Stimulated activated CD4-positive, alpha-beta T cell treated with anti-CD3 and anti-CD28 coated beads, Interleukin-15, amount 100 ng/mL, for 24 hours (primary cell): ENCODE measurements around the gene TM2D3.
A peak's percentile ranks its signal among the peaks of the same experiment; 100 is the strongest.

Experiments
- DNase-seq: peaks from one replicate; pipeline ENCODE4 v3.0.0-alpha.2; 2020

TM2D3 gene

GRCh38 chr15:101652098-101652785, at the start of gene TM2D3:
Gene TM2D3, minus strand, starts transcription at chr15:101652381. Its CDS starts 20 bp downstream, at chr15:101652361.
- DNase-seq, result peak; percentile 96

DNA sequence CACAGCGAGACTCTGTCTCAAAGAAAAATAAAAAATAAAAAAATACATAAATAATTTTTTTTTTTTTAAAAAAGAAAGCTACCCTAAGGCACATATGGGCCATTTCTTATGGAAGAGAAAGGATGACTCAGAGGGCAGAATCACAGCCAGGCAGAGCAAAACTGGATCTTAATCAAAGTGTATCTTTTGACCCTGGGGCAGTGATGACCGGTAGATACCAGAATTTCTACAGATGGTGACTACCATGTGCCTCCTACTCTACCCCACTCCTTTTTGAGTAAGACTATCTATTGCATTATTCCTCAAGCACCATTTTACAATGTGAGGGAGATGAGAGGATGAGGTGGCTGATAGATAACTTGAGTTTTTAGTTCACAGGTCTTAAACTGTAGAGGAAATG, 46.1 kb upstream of the TM2D3 start:
- no peak for DNase-seq

DNA sequence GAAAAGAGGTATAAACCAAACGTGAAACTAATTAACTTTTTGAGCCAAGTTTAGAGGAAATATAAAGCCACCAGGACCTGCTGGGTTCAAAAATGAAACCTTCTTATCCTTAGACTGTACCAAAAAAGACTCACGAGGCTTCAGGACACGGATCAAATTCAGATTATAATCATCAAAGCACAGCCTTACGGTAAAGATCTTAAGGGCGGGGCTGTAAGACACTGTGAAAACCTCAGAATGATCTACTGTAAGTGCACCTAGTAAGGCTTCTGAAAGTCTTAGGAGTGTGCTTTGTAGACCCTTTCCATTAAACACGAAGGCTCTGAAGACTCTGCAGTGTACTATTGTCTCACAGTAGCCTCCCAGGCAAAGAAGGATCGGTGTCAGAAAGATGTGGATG, 45.3 kb upstream of the TM2D3 start:
- DNase-seq, result no peak

DNA sequence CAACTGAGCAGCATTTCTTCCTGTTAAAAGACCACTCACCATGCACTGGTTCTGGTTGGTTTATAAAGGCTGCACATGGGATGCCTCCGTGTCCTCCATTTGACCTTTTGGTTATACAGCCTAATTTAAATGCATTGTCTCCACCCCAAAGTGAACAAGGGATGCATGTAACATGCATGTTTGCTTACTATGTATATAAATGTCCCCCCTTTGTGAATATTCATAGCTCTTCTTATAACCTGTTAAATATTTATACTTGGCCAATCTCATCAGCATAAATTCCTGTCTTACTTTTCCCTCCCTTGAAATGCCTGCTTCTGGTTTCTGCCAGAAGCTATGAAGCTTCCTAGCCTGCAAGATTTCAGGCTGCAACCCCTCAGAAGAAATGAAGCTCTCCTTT, 44.6 kb upstream of the TM2D3 start:
- no peak for DNase-seq

GRCh38 chr15:101694261-101694660, 42.1 kb upstream of the TM2D3 start:
- no peak for DNase-seq

- peak; percentile 12 for DNase-seq
Observed at GRCh38 chr15:101692801-101693598, 40.8 kb upstream of the TM2D3 start.

GRCh38 chr15:101689901-101690300, 37.7 kb upstream of the TM2D3 start:
- DNase-seq, result peak; percentile 38

DNA sequence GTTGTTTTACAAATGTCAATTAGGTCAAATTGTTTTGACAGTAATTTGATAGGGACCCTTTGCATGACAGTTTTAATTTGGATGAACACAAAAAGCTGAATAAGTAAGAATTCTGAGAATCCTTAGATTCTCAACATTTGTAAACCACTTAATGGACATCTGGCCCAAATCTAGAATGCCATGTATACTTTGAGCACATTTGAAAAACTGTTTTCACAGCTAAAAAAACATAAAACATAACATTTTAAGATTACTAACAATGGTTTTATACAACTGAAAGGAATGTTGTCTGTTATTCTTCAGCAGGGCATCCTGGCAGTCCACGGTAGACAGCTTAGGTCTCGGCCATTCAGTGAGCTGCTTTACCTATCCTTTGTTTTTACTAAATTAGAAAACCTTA, 34.5 kb upstream of the TM2D3 start:
- DNase-seq, result no peak

- DNase-seq, result no peak
Observed at GRCh38 chr15:101684877-101685276, 32.7 kb upstream of the TM2D3 start.

DNA sequence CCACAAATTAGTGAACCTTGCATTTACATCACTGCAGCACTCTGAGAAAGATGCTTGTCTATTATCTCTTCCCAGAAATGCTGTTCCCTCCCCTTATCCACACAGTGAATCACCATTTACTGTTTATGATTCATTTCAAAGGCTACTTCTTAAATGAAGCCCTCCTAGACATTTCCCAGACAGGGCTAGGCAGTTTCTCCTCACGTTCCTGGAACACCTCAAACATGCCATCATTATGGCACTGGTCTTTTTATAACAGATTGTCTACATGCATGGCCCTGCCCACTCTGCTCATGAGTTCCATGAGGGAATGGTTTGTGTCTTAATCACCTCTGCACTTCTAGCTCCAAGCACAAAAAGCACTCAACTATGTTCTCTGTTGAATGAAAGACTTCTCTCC, 32.2 kb upstream of the TM2D3 start:
- DNase-seq, result no peak

GRCh38 chr15:101679806-101680205, 27.6 kb upstream of the TM2D3 start:
- DNase-seq, result no peak

DNA sequence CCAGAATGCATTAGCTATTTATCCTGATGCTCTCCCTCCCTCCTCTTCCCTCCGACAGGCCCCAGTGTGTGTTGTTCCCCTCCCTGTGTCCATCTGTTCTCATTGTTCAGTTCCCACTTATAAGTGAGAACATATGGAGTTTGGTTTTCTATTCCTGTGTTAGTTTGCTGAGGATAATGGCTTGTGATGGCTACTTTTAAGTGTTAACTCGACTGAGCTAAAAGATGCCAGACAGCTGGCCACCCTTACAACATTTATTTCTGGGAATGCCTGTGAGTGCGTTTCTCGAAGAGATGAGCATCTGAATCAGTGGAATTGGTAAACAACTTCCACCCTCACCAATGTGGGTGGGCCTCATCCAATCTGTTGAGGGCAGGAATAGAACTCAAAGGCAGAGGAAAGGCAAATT, 24.7 kb upstream of the TM2D3 start:
- DNase-seq, result no peak

- no peak for DNase-seq
Observed at GRCh38 chr15:101675796-101676582, 23.8 kb upstream of the TM2D3 start.

DNA sequence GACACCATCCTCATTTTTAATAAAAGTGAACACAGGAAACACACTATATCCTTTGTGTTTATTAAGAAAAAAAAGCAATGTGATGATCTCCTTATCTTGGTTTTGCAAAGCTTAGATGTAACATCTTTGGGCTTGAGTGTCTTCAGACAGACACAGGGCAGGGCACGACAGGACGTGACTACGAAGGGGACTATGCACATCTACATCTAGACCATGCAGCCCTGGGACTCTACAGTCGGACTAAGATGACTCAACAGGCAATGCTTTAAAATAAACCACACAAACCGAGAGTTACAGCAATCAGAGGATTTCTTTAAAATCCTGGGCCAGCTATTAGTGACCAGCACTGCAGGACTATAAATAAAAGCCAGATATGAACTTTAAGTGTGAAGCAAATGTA, 22.8 kb upstream of the TM2D3 start:
- DNase-seq, result no peak

DNA sequence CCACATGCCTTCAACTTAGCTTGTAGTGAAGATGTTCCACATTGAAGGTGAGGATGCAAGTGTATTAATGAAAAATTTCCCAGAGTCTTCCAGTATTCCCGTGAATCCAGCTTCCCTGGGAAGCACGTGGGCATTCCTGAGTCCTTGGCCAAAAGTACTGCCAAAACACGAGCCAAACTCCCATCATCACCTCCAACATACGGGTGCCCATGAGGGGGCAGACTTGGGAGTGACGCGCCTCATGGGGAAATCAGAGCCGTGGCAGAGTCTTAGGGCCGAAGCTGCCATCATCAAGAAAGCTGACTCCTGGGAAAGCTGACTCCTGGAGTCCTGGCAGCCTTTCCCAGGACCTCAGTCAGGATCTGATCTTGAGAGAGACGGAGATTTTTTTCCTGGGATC, 20.1 kb upstream of the TM2D3 start:
- no peak for DNase-seq

GRCh38 chr15:101669744-101670143, 17.6 kb upstream of the TM2D3 start:
- no peak for DNase-seq

GRCh38 chr15:101667881-101668280, 15.7 kb upstream of the TM2D3 start:
- DNase-seq, result no peak

DNA sequence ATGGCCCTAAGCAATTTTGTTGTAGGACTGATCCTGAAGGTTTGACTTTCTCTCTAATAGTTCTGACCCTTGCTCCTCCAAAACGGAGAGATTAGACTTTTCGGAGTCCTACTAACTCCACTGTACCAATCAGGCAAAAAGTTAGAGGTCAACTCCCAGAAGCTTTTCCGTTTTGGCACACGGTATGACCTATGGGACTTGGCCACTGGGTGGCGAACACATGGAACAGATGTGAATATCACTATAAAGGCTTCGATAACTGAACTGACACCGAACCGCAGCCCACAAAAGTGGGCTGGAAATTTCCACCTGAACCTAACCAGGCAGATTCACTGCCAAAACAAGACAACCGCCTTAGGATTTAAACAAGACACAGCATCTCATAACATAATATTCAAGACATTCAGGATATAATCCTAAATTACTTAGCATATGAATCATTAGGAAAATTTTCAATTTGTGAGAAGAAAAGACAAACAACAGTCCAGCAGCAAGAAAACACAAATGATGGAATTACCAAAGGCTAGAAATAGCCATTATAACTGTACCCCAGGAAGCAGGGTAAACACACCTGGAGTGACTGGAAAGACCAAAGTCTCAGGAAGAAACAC, 12.2 kb upstream of the TM2D3 start:
- DNase-seq, result no peak

DNA sequence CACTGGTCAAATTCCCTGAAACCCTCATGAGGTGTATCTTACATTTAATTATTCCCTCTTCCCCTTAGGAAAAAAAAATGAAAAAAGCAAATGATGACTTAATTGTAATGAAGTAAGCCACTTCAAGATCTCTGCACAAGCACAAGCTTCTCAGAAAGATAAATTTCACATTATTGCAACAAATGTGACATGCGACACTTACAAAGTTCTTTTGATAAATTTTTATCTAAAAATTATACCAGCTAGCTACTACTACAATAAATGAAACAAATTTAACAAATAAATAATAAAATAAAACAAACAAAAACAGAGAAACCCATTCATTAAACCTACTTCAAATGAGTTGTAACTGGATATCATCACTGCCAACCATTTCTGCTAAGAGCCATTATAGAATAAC, 10.0 kb upstream of the TM2D3 start:
- no peak for DNase-seq

- no peak for DNase-seq
Observed at GRCh38 chr15:101660005-101660404, 7.8 kb upstream of the TM2D3 start.

DNA sequence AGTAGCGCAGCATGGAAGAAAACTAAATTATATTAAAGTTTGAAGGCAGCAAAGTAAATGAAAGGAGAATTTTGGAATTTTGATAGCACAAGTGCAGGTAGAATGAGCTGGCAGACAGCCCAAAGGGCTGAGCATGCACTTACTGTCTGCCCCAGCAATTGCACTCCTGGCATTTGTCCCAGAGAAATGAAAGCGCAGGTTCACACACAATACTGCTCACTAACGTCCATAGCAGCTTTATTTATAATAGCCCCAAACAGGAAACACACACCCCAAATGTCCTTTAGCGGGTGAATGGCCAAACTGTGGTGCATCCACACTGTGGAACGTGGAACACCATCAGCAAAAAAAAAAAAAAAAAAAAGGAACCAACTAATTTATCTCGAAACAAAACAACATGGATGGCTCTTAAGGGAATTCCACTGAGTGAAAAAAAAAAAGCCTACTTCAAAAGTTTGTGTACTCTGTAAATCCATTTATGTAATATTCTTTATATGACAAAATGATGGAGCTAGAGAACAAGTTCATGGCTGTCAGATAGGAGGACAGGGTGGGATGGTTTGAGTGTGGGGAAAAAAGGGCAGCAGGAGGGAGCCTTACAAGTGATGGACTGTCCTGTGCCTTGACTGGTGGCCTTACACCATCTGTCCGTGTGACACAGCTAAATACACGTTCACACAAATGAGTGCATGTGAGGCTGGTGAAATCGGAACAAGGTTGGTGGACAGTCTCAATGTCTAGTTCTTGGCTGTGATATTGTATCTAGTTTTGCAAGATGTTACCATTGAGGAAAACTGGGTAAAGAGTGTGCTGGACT, 6.0 kb upstream of the TM2D3 start:
- no peak for DNase-seq

DNA sequence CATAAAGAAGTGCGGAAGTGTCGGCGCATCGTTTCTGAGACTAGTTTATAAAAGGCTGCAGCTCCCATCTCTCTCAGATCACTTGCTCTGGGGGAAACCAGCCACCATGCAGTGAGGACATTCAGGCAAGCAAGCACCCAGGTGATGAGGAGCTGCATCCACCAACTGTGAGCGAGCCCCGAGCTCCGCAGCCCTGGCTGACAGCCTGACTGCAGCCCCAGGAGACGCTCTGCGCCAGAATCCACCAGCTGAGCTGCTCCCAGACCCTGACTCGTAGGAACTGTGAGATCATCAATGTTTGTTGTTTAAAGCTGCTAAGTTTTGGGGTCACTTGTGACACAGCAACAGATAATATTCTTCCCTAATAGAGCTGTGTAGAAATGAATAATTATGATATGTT, 5.0 kb upstream of the TM2D3 start:
- DNase-seq, result no peak
